SU-DHL-6 (cell line): Measurements from ENCODE around the gene TTLL9.

Experiments used
- EZH2phosphoT487 ChIP-seq: fragments of 200-600 bp; sonication (generic), shearing (Covaris generic); conservative IDR thresholded peaks from 2 replicates; pipeline ENCODE4 v1.6.1; 2018; ENCODE audit warnings: mild to moderate bottlenecking, antibody characterized with exemption, low read length, moderate library complexity, mixed read lengths
- TF ChIP-seq, protein P1 (sequence below): fragments of 200-600 bp; sonication (generic); IDR thresholded peaks from one replicate; pipeline ENCODE4 v1.5.1; 2017; ENCODE audit warnings: antibody characterized with exemption, mild to moderate bottlenecking, low read length, moderate library complexity; ENCODE audit not compliant: insufficient read depth, poor library complexity, severe bottlenecking

- TF ChIP-seq, protein P1, sequence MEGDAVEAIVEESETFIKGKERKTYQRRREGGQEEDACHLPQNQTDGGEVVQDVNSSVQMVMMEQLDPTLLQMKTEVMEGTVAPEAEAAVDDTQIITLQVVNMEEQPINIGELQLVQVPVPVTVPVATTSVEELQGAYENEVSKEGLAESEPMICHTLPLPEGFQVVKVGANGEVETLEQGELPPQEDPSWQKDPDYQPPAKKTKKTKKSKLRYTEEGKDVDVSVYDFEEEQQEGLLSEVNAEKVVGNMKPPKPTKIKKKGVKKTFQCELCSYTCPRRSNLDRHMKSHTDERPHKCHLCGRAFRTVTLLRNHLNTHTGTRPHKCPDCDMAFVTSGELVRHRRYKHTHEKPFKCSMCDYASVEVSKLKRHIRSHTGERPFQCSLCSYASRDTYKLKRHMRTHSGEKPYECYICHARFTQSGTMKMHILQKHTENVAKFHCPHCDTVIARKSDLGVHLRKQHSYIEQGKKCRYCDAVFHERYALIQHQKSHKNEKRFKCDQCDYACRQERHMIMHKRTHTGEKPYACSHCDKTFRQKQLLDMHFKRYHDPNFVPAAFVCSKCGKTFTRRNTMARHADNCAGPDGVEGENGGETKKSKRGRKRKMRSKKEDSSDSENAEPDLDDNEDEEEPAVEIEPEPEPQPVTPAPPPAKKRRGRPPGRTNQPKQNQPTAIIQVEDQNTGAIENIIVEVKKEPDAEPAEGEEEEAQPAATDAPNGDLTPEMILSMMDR = no peak
- no peak for TF ChIP-seq EZH2phosphoT487
Observed at GRCh38 chr20:31922181-31922580, 51.7 kb downstream of the TTLL9 start.
